Colonic mucosa (tissue), 4 donors: ENCODE measurements around the gene RFPL4A. TPM values are rescaled to one million over a fixed set of nuclear protein-coding genes. Genes with fewer than 3 reads are reported as not detected.
"Not testable (repeated sequence)": the region's sequence is repeated elsewhere in the genome, so short reads cannot be mapped to it uniquely, and the experiment has no call there.

Experiments
- DNase-seq: peaks from one replicate; pipeline ENCODE4 v3.0.0-alpha.2; 2020
- H3K27ac ChIP-seq: fragments of 200-600 bp; one replicate; pipeline ENCODE4 v1.8.0; 2021
- H3K27me3 ChIP-seq: fragments of 200-600 bp; one replicate; pipeline ENCODE4 v1.8.0; 2021
- H3K36me3 ChIP-seq: fragments of 200-600 bp; one replicate; pipeline ENCODE4 v1.8.0; 2021
- H3K4me1 ChIP-seq: fragments of 200-600 bp; one replicate; pipeline ENCODE4 v1.8.0; 2021; ENCODE audit warnings: mild to moderate bottlenecking
- H3K4me3 ChIP-seq: fragments of 200-600 bp; one replicate; pipeline ENCODE4 v1.8.0; 2021
- H3K9ac ChIP-seq, 2 donors: one replicate each; pipeline ENCODE4 v1.7.0; 2013; ENCODE audit warnings: control low read depth in 2 of 2, low read depth in 2 of 2, low read length in 2 of 2
- H3K9me3 ChIP-seq: fragments of 200-600 bp; one replicate; pipeline ENCODE4 v1.8.0; 2021
- intact Hi-C: fragments of 100-400 bp; cut with DNase I; formaldehyde crosslinking; loops from one replicate; pipeline ENCODE4 v1.14.1; 2022
- total RNA-seq, 2 donors: library from RNA; stranded (reverse); fragmentation: NEBNext Ultra II Directional in 1 of 2; extraction: Animal tissue kit (Norgen Biotek cat#: 25700) in 1 of 2; gene quantifications; one replicate each; pipeline ENCODE4 v1.2.1, GENCODE V29; 2021
- TF ChIP-seq, protein P1 (sequence below): fragments of 200-600 bp; IDR thresholded peaks from one replicate; pipeline ENCODE4 v1.8.0; 2022; ENCODE audit warnings: antibody characterized with exemption, mild to moderate bottlenecking
- donor health status: healthy.
- donor health status: DM: no; HTN: no; CAD: no.
- donor health status: DM: no; HTN: no; CAD: no.

The RFPL4A gene
- total RNA-seq, 2 donors from 2014 or later: not detected

DNA sequence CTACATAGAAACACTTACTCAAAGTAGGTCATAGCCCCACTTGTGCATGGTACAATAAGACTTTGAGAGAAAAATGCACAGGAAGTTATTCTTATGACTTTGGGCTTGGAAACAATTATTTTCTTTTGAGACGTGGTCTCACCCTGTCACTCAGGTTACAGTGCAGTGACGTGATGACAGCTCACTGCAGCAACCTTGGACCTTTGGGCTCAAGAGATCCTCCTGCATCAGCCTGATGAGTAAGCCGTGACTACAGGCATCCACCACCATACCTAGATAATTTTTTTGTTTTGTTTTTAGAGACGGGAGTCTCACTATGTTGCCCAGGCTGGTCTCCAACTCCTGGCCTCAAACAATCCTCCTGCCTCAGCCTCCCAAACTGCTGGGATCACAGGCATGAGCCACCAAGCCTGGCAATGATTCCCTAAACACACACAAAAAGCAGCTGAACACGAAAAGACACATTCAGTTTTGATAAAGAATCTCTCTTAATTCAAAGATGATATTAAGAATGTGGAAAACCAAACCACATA lies 38.6 kb upstream of the RFPL4A start:
- Histone ChIP-seq H3K4me1 (no peaks in the 10 kb centered on the region), H3K36me3 (no peaks in the 10 kb centered on the region), H3K27ac (no peak overlapping the region), H3K4me3 (no peak overlapping the region), H3K9ac (no peak overlapping the region), H3K9me3 (no peaks in the 10 kb centered on the region), H3K27me3 (no peaks in the 10 kb centered on the region)
- TF ChIP-seq, protein P1, sequence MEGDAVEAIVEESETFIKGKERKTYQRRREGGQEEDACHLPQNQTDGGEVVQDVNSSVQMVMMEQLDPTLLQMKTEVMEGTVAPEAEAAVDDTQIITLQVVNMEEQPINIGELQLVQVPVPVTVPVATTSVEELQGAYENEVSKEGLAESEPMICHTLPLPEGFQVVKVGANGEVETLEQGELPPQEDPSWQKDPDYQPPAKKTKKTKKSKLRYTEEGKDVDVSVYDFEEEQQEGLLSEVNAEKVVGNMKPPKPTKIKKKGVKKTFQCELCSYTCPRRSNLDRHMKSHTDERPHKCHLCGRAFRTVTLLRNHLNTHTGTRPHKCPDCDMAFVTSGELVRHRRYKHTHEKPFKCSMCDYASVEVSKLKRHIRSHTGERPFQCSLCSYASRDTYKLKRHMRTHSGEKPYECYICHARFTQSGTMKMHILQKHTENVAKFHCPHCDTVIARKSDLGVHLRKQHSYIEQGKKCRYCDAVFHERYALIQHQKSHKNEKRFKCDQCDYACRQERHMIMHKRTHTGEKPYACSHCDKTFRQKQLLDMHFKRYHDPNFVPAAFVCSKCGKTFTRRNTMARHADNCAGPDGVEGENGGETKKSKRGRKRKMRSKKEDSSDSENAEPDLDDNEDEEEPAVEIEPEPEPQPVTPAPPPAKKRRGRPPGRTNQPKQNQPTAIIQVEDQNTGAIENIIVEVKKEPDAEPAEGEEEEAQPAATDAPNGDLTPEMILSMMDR: no peak
- DNase-seq: no peak
- intact Hi-C loops: no loop called here

DNA sequence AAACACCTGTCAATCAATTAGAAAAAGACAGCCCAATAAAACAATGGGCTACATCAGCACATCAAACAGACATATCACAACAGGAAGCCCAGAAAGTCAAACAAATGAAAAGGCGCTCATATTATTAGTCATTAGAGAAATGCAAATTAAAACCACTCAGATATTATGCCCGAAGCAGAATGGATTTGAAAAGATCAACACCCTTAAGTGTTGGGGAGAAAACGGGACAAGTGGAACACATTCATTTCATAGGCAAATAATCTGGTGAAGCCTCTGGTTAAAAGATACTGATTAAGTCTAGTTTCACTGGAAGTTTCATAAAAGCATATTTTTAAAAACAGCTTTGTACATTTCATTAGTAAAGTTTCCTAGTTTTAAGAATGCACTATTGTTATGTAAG lies 38.1 kb upstream of the RFPL4A start:
- H3K27ac ChIP-seq: no peak overlapping the region
- H3K9me3 ChIP-seq: no peaks in the 10 kb centered on the region
- no peaks in the 10 kb centered on the region for H3K27me3 ChIP-seq
- no peak for DNase-seq
- TF ChIP-seq, protein P1: no peak
- intact Hi-C loops: no loop called here
- no peak overlapping the region for H3K9ac ChIP-seq
- H3K4me3 ChIP-seq: no peak overlapping the region
- no peaks in the 10 kb centered on the region for H3K36me3 ChIP-seq
- H3K4me1 ChIP-seq: no peaks in the 10 kb centered on the region

DNA sequence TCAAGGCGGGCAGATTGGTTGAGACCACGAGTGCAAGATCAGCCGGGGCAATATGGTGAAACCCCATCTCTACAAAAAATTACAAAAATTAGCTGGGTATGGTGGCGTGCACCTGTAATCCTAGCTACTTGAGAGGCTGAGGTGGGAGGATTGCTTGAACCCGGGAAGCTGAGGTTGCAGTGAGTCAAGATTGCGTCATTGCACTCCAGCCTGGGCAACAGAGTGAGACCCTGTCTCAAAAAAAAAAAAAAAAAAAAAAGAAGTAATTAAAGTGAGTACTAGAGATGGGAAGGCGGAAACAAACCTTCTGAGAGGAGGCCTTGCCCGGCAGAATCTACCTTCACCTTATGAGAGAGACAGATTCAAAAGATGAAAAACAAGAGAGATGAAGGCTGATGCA lies 35.4 kb upstream of the RFPL4A start:
- H3K4me3 ChIP-seq: no peak overlapping the region
- DNase-seq: no peak
- H3K9ac ChIP-seq: no peak overlapping the region
- intact Hi-C loops: no loop called here
- no peaks in the 10 kb centered on the region for H3K4me1 ChIP-seq
- no peaks in the 10 kb centered on the region for H3K9me3 ChIP-seq
- no peaks in the 10 kb centered on the region for H3K36me3 ChIP-seq
- no peaks in the 10 kb centered on the region for H3K27me3 ChIP-seq
- H3K27ac ChIP-seq: no peak overlapping the region
- TF ChIP-seq, protein P1: no peak

DNA sequence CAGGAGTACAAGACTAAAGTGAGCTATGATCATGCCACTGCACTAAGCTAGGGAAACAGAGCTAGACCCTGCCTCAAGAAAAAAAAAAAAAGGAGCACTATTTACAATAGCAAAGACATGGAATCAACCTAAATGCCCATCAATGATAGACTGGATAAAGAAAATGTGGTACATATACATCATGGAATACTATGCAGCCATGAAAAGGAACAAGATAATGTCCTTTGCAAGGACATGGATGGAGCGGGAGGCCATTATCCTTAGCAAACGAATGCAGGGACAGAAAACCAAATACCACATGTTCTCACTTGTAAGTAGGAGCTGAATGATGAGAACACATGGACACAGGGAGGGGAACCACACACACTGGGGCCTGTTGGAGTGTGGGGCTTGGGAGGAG lies 28.5 kb upstream of the RFPL4A start:
- H3K9me3 ChIP-seq, H3K4me1 ChIP-seq, H3K27me3 ChIP-seq, H3K36me3 ChIP-seq, DNase-seq, H3K4me3 ChIP-seq, H3K27ac ChIP-seq, intact Hi-C loops, H3K9ac ChIP-seq: not testable (repeated sequence)

DNA sequence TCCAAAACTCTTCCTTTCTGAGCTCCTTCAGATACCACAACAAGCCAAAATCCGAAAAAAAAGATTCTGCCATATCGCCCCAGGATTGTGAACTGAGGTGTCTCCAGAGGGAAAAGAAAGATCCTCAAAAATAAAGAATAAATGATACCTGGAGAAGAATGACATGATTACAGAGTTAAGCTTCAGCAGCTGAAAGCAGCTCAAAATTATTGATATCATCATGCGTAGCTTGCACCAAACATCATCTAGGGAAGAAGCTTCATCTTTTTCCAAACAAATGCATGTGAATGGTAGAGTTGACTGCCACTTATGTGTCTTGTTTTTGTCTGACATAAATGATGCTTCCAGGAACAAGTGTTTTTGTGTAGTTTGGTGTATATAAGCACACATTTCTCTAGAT lies 20.6 kb upstream of the RFPL4A start, which contains the start of gene NLRP9:
Gene NLRP9, minus strand, starts transcription at position 101 of the 400 bp plus-strand sequence. Its CDS starts 28 bp downstream, at position 73.
- Histone ChIP-seq H3K4me3 (no peak within 1 kb of the TSS), H3K27me3 (no peaks in the 10 kb centered on the region), H3K27ac (no peak within 1 kb of the TSS), H3K9ac (no peak within 1 kb of the TSS), H3K36me3 (no peaks in the 10 kb centered on the region), H3K4me1 (no peaks in the 10 kb centered on the region), H3K9me3 (no peaks in the 10 kb centered on the region)
- DNase-seq: no peak
- TF ChIP-seq, protein P1: no peak
- intact Hi-C loops: no loop called here

DNA sequence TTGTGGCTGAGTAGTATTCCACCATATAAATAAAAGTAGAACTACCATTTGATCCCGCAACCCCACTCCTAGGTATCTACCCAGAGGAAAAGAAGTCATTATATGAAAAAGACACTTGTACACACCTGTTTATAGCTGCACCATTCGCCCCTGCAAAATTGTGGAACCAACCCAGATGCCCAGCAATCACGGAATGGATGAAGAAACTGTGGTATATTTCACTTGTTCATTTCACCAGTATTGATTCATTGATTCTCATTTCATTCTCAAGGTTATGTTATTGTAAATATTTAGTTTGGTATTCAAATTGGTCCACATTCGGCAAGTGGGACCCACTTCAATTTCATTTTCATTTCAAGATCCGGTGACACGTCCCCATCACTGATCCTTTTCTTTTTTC lies 8.2 kb upstream of the RFPL4A start:
- Histone ChIP-seq H3K27ac (no peak overlapping the region), H3K4me3 (no peak overlapping the region), H3K27me3 (no peaks in the 10 kb centered on the region), H3K4me1 (no peaks in the 10 kb centered on the region), H3K9me3 (no peaks in the 10 kb centered on the region), H3K9ac (no peak overlapping the region), H3K36me3 (no peaks in the 10 kb centered on the region)
- DNase-seq: no peak
- intact Hi-C loops: no loop called here
- TF ChIP-seq, protein P1: no peak
